GM21526 (cell line): ENCODE data around the gene TTC33.
"Not testable (repeated sequence)": the region's sequence is repeated elsewhere in the genome, so short reads cannot be mapped to it uniquely, and the experiment has no call there.

ENCODE experiments used
- ATAC-seq: cut with Tn5 transposase; IDR thresholded peaks from one replicate; pipeline ENCODE4 v1.9.1; 2021; ENCODE audit warnings: moderate library complexity; ENCODE audit not compliant: unreplicated experiment, low FRiP score

Gene TTC33

DNA sequence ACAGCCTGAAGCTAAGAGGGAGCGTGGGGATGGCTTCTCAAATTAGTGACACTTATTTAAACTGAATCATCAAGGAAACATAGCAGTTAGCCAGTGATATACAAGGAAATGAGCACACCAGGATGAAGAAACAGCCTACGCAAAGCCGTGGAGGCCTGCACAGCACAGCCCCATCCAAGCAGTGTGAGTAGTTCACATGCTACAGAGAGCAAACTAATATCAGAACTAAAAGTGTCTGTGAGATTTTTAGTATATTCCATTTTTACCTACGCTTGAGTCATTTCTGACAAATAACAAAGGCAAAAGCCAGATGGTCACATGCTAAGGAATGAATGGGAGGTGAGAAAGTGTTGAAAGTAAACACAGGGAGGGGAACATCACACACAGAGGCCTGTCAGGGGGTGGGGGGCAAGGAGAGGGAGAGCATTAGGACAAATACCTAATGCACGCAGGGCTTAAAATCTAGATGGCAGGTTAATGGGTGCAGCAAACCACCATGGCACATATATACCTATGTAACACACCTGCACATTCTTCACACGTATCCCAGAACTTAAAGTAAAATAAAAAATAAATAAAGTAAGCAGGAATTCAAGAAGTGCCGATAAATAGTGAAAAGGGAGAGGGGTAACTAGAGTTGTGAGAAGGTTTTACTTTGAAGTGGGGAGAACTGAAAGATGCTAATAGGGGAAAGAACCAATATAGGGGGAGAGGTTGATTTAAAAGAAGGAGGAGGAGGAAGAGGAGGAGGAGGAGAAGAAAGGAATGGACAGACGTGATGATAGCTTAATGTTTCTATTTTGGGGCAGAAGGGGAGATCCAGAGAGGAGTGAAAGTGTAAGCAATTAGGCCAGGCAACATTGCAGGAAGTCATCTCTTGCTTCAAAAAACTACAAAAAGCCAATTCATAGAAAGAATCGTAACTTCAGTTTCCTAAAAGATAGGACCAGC is 177.0 kb downstream of the TTC33 start:
- peak; percentile 95 for ATAC-seq

GRCh38 chr5:40577718-40578117 is 178.0 kb downstream of the TTC33 start:
- no peak for ATAC-seq

DNA sequence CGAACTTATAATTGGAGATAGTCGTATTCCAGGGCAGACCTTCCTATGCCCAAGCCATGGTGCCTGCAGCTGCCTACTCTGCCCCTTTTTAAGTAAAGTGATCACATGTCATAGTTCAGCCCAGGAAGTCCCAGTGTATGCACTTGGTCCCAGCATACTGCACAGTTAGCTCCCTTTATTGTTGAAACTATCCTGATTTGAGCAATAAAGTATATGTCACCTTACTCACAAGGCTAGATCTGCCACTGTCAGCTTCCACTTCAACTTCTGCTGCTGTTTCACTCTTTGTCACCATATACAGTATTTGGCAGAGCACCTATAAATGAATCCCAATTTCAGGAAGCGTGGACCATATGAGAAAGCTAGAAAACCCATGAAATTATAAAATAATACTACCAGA is 179.8 kb downstream of the TTC33 start:
- ATAC-seq: no peak

GRCh38 chr5:40575411-40575810 is 180.3 kb downstream of the TTC33 start:
- ATAC-seq: no peak

GRCh38 chr5:40572937-40573336 is 182.8 kb downstream of the TTC33 start:
- ATAC-seq: no peak

DNA sequence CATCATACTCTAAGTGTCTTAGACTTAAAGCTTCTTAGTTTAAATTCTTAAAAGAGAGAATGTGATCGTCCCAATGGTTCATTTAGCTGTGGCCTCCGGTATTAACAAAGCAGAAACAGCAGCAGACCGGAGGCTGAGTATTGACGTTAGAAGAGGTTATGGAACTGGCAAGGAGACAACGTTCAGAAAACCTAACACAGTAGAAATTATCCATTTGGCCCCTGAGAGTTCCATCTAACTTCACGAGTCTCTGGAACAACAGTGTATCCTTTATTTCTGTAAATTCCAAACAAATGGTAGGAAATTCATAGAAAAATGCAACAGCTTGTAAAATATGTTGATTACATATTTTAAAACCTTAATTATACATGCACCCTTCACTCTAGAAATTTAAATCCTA is 183.4 kb downstream of the TTC33 start:
- ATAC-seq: no peak

DNA sequence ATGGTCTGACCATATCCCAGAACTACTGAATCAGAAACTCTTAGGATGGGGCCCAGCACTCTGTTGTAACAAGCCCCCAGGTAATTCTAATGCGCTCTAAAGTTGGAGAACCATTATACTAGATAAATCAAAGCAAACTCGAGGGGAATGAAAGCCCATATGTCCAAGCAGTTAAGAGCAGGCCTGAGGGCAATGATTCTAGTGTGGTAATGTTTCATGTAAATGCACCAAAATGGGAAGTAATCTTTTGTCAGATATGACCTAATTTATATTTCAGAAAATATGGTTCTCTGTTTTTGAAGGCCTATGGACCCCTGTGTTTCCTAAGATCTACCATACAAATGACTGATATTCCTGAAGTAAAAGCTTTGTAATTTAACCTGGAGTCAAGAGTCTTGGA is 184.0 kb downstream of the TTC33 start:
- ATAC-seq: no peak

- ATAC-seq: peak; percentile 70
Measured at GRCh38 chr5:40570408-40571129, 185.2 kb downstream of the TTC33 start.

DNA sequence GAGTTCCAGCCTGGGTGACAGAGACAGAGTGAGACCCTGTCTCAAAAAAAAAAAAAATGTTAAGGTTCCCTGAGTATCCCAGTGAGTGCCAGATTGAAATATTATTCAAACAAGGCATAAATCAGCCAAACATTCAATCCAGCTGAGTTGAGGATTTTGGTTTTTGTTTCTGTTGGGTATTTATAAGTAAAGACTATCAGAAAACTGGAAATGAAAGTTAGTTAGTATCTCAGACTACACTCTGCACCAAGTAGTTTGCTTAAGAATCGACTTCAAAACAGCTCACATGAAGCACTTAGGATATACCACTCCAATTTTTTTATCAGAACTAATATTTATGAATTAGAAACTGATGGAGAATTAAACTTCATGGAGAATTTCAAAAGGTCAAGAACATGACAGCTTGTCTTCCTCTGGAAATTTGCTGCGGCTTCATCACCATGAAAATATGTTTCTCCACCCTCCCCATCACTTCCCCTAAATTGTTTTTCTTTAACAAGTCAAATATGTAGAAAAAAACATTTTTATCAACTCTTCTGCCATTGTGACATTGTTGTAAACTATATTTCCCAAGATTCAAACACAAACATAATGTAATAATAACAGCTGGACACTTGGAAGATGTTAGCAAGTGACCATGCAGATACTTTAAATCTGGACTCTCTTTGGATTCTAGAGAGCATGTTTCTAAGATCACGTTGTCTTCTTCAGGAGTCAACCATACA is 186.1 kb downstream of the TTC33 start:
- peak; percentile 52 for ATAC-seq

DNA sequence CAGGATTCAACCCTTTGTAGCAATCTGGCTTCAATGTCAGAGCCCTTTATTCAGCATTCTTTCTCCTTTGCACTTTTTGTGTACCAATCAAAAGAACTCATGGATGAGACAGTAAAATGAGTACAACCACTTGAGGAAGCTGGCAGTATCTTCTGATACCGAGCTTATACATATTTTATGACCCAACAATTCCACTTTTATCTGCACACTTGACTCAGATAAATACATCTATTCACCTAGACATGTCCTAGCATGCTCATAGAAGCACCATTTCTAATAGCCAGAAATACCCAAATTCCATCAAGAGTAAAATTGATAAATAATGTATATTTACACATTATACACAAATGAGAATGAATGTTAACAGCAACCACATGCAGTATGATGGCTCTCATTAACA is 187.2 kb downstream of the TTC33 start:
- no peak for ATAC-seq

GRCh38 chr5:40563173-40563572 is 192.6 kb downstream of the TTC33 start:
- ATAC-seq: not testable (repeated sequence)

GRCh38 chr5:40560474-40561110 is 195.2 kb downstream of the TTC33 start:
- ATAC-seq: no peak

DNA sequence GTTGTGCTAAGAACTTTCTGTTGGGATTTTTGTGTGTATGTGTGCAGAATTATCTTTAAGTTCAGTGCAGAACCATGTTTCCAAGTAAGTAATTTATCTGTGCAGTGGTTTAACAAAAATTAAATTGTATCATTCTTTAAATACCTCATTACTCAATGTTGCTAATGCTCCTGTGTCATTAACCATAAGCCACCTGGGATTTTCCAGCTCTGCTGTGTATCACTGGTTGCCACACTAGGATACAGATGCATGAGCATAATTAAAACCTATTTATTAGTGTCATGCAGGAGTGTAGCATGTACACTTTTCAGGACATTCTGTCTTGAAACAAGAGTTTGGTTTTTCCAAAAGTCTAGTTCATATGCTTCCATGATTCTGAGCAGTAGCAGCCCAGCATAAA is 196.5 kb downstream of the TTC33 start:
- no peak for ATAC-seq

GRCh38 chr5:40557501-40557900 is 198.3 kb downstream of the TTC33 start:
- no peak for ATAC-seq

DNA sequence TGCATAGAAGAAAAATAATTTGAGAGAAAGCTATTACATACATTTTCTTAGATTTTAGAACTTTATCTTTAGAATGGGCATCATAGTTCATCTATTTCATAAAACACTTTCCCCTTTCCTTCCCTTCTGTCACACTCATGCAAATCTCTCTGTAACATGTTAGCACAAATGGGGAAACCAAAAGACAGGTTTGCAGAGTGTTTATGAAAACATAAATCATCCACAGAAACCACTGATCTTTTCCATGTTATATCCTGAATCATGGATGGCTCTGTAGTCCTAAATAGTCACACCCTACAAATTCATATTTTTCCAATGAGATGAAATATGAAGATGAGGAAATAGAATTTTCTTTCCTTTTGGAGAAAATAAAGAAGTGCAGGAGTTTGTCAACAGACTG is 198.9 kb downstream of the TTC33 start:
- ATAC-seq: no peak

GRCh38 chr5:40555886-40556285 is 199.9 kb downstream of the TTC33 start:
- ATAC-seq: no peak

- ATAC-seq: no peak
Measured at GRCh38 chr5:40554813-40555212, 200.9 kb downstream of the TTC33 start.

DNA sequence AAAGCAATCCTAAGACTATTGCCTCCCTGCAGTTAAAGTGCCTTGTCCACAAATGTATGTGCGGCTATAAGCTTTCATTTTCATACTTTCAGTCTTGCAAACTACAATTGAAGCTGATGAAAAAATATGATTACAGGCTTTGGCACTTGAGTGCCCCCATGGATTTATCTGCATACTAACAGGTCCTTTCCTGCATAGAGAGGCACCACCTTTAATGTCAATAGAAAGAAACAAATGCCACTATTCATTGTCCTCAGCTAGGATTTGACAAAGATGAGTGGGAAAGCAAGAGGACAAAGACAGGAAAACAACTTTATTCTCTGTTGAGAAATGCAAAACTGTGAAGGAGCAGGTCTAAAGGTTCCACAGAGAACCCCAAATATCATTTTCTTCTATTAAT is 201.7 kb downstream of the TTC33 start:
- no peak for ATAC-seq

GRCh38 chr5:40552981-40553380 is 202.8 kb downstream of the TTC33 start:
- ATAC-seq: no peak
